GM12878 (cell line): ENCODE data around the gene SEMA7A. TPM values are rescaled to one million over a fixed set of nuclear protein-coding genes. Genes with fewer than 3 reads are reported as not detected.

Experiments
- BACH1 ChIP-seq: fragments of 450-650 bp; IDR thresholded peaks from 2 replicates; pipeline ENCODE4 v1.6.1; 2017; ENCODE audit warnings: mild to moderate bottlenecking, borderline replicate concordance
- MEF2A ChIP-seq: IDR thresholded peaks from 2 replicates; pipeline ENCODE4 v1.6.1; 2011; ENCODE audit warnings: low read depth, mild to moderate bottlenecking, low read length, moderate library complexity; ENCODE audit not compliant: insufficient read depth
- SMARCA5 ChIP-seq: fragments of 450-650 bp; IDR thresholded peaks from 2 replicates; pipeline ENCODE4 v1.6.1; 2017; ENCODE audit warnings: mild to moderate bottlenecking
- SP1 ChIP-seq: IDR thresholded peaks from one replicate; pipeline ENCODE4 v1.6.1; 2011; ENCODE audit warnings: low read depth, low read length
- SREBF2 ChIP-seq: IDR thresholded peaks from 2 replicates; pipeline ENCODE4 v1.6.1; 2012; ENCODE audit warnings: mild to moderate bottlenecking, low read length
- SRF ChIP-seq, 2 experiments: IDR thresholded peaks; 2 replicates each; pipeline ENCODE4 v1.6.1; 2011; ENCODE audit warnings: low read depth in 2 of 2, low read length in 2 of 2, mild to moderate bottlenecking in 1 of 2, moderate library complexity in 1 of 2
- TCF3 ChIP-seq: IDR thresholded peaks from 2 replicates; pipeline ENCODE4 v1.6.1; 2012; ENCODE audit warnings: low read depth, mild to moderate bottlenecking, low read length, borderline replicate concordance; ENCODE audit not compliant: insufficient read depth
- ZNF687 ChIP-seq: fragments of 450-650 bp; IDR thresholded peaks from 2 replicates; pipeline ENCODE4 v1.6.1; 2017; ENCODE audit warnings: mild to moderate bottlenecking, moderate library complexity
- polyA plus RNA-seq, 11 experiments: library from polyadenylated mRNA; depleted of rRNA in 4 of 11; unstranded in 6 of 11; stranded (reverse) in 5 of 11; fragments of >200 nt; fragmentation: Nextera tagmentation in 4 of 11; fragmentation: Illumina TruSeq in 1 of 11; extraction: Ambion mirVana in 4 of 11; extraction: Trizol in 1 of 11; gene quantifications; 1 replicate in 1 of 11; 2 replicates in 10 of 11; pipeline versions ENCODE4 v1.2.1 to v1.2.3, GENCODE V29; 2011 to 2016; ENCODE audit warnings: inconsistent platforms in 2 of 11, missing spikeins in 2 of 11, low read depth in 1 of 11
- total RNA-seq, 4 experiments: library from RNA; depleted of rRNA in 3 of 4; stranded (reverse); fragments of >200 nt in 3 of 4; fragmentation: Illumina TruSeq in 1 of 4; extraction: Trizol in 1 of 4; gene quantifications; 2 replicates each; pipeline versions ENCODE4 v1.2.1 to v1.2.3, GENCODE V29; 2013 to 2021
- TF ChIP-seq, protein P1 (sequence below): IDR thresholded peaks from 2 replicates; pipeline ENCODE4 v1.6.1; 2012; ENCODE audit warnings: low read depth, low read length, improper control_type of control experiment

Gene SEMA7A
- total and polyA plus RNA-seq, 10 of the 15 experiments (the other 5 are each of a cell fraction or from before 2014, with no cell fraction given), result 0.08 to 112 (median 53.5) TPM

DNA sequence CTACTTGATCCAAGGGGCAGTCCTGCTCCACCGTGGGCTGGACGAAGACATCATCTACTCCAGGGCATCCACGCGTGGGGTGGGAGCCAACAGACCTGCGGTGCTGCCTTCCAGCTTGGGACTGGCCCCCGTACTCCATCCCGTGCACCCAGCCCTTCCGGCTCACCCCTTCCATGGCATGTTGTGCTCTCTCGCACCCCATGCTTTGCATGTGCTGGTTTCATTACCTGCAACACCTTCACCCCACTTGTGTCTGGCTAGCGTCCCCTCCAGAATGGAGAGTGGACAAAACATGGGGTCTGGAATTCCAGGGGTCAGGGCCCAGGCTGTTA, 30.2 kb downstream of the SEMA7A start (continued):
- TF ChIP-seq, protein P1, sequence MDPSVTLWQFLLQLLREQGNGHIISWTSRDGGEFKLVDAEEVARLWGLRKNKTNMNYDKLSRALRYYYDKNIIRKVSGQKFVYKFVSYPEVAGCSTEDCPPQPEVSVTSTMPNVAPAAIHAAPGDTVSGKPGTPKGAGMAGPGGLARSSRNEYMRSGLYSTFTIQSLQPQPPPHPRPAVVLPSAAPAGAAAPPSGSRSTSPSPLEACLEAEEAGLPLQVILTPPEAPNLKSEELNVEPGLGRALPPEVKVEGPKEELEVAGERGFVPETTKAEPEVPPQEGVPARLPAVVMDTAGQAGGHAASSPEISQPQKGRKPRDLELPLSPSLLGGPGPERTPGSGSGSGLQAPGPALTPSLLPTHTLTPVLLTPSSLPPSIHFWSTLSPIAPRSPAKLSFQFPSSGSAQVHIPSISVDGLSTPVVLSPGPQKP, result no peak
- no peak for TF ChIP-seq MEF2A
- TF ChIP-seq SP1, result peak; percentile 61
- no peak for TF ChIP-seq TCF3
- 0 out of 2 replicates have a peak, but pooled peaks have one; percentile 14 for TF ChIP-seq SMARCA5
- peak; percentile 19; the same call in 1 of the 2 replicates for TF ChIP-seq ZNF687
- TF ChIP-seq SRF (IDR thresholded peaks at IDR 0.05; ENCODE audit: low read depth in 2 of 2, low read length in 2 of 2), result 0 out of 4 replicates have a peak, but pooled peaks of 1 of the 2 experiments have one; percentile 11
- TF ChIP-seq SREBF2, result no peak
- TF ChIP-seq BACH1, result no peak
